Fibroblast of upper back skin (primary cell): Measurements from ENCODE around the gene IPMK.
"Not testable (repeated sequence)": the region's sequence is repeated elsewhere in the genome, so short reads cannot be mapped to it uniquely, and the experiment has no call there.

Experiments
- DNase-seq: peaks from one replicate; pipeline ENCODE4 v3.0.0-alpha.2; 2013

IPMK gene

DNA sequence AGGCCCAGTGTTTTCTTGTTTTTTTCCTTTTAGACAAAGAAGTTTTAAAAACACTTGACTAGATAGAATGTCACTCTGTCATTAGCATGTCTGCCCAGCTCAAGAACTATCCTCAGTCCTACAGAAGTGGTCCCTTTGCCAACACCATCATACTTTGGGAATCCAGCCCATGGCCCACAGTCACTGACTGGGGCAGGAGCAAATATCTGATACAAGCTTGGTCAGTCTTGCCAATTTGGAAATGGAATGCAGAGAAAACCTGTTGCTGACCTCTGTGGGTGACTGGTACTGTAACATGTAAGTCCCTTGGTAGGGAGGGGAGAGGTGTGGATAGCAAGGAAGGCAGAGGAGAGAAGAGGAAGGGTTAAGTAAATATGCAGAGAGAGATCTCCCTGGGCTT is 47.8 kb downstream of the IPMK start:
- peak; percentile 27 for DNase-seq

DNA sequence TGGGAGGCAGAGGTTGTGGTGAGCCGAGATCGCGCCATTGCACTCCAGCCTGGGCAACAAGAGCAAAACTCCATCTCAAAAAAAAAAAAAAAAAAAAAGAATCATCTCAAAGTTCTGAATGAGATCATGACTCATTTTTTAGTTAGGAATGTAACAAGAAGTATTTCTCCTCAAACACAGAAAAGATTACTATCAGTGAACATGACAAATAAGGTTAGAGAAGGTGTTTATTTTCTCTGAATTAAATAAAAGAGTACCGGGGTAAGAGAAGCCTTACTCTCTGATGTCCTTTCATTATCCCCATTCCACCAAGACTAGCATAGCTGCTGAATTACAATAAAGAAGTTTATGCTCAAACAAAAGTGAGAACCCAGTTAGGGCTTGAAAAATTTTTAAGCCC is 50.1 kb downstream of the IPMK start:
- DNase-seq: peak; percentile 29

- DNase-seq: no peak
Observed at GRCh38 chr10:58212622-58213021, 55.1 kb downstream of the IPMK start.

DNA sequence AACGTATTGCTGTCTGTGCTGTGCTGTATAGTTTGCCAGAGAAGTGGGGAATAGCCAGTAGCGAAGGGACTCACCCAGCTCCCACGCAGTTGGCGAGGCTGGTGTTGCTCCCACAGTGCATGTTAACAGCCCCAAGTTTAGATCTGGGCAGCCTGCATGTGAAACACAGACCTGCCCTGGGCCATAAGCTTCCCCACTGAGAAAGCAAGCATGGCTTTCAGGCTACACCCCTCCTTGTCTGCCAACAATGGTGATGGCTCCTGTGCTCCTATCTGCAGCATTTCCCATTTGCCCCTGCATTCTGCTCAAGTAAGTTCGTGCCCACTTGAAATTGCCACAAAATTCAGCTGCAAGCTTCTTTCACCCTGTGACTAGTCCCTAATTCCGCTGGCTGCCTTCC is 57.5 kb downstream of the IPMK start:
- no peak for DNase-seq

DNA sequence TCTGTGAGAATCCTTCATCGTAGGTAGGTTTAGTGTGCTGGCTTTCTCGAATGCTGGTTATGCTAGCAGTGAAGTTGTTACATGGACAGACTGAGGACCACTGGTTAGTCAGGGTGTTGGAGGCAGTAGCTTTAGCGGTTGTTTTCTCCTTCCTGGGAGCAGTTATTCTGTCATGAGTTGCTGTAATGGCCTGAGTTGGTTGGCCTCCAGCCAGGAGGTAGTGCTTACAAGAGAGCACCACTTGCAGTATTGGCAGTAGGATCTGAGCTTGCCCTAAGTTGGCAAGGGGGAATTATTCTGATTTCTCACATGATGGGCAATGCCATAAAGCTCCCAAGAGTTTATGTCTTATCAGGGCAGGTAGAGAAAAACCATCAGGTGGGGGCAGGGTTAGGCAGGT is 58.0 kb downstream of the IPMK start:
- DNase-seq: no peak

GRCh38 chr10:58206251-58206650 is 61.4 kb downstream of the IPMK start:
- no peak for DNase-seq

- DNase-seq: no peak
Observed at GRCh38 chr10:58201704-58202103, 66.0 kb downstream of the IPMK start.

- DNase-seq: peak; percentile 14
Observed at GRCh38 chr10:58189269-58189668, 78.4 kb downstream of the IPMK start.

- DNase-seq: no peak
Observed at GRCh38 chr10:58184120-58184670, 83.5 kb downstream of the IPMK start.

GRCh38 chr10:58180666-58181065 is 87.0 kb downstream of the IPMK start:
- DNase-seq: no peak

- no peak for DNase-seq
Observed at GRCh38 chr10:58179238-58179637, 88.5 kb downstream of the IPMK start.

GRCh38 chr10:58178811-58179210 is 88.9 kb downstream of the IPMK start:
- peak; percentile 25 for DNase-seq

DNA sequence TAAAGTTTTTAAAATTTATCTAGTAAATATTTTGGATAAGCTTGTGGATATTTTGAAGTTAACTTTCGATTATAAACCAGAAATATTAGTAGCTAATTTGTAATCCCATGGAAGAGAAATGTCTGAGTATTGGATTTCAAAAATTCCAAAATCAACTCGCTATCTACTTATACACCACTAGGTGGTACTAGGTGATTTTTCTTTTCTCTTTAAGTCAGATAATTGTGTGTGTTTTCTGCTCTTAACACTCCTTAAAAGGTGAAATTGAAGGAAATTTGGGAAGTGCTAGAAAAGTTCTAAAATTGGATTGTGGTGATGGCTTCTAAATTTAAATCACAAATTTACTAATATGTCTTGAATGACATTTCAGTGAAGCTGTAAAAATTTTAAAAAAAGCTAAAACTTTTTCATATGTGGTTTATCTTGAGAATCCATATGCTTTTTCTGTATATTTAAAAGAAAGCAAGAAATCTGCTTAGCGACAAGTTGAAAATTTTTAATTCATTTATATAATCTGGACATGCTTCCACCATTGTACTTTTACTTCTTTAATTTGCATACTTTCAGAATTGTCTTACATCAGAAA is 90.2 kb downstream of the IPMK start:
- DNase-seq: peak; percentile 28

DNA sequence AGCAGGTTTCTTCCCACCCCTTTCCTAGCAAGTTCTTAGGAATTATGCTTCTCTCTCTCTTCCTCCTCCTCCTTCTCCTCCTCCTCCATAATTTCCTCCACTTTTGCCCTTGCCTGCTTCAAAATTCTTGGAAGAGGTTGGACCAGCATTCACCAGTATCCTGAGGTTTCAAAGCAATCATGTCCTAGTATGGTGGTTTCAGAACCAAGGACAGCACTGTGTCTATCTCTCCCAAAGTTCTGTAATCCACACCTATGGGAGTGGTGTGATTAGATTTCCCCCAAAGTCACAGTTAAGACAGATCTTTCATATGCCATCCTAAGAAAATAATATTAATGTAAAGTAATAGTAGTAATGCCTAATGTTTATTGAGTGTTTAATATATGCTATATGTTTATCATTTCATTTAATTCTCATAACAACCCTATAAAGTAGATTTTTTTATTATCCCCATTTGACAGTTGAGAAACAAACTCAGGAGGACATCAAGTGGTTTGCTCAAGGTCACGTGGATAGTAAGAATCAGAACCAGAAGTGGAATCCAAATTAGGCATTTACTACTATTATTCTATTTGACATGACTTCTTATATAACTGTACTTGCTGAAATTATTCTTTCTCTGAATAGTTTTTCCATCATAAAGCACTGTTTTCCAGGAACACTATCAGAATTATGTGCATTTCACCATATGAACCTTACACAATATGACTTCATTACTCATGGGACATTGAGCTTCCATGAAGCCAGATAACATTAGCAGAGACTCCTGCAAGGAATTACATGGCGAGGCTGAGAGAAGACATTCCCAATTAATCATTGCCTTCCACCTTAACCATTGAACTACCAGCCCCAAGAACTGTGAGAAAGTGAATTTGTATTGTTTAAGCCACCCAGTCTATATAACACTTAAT is 91.4 kb downstream of the IPMK start:
- DNase-seq: peak; percentile 29

DNA sequence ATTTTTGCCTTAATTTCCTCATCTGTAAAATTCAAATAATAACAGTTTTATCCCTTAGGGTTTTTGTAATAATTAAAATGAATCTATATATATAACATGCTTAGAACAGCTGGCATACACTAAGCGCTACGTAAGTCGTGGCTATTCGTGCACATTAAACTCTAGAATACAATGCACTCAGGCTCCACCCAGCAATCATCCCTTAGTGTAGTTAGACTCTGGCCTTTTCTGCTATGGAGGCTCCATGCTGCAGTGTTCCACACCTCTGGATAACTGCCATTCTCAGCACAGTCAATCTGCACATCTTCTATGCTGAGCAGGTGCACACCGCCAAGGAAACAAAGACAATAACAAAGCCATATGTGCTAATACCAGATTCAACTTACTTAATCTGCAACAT is 92.9 kb downstream of the IPMK start:
- DNase-seq: no peak

- DNase-seq: no peak
Observed at GRCh38 chr10:58173391-58173790, 94.3 kb downstream of the IPMK start.

- no peak for DNase-seq
Observed at GRCh38 chr10:58171146-58171545, 96.5 kb downstream of the IPMK start.

DNA sequence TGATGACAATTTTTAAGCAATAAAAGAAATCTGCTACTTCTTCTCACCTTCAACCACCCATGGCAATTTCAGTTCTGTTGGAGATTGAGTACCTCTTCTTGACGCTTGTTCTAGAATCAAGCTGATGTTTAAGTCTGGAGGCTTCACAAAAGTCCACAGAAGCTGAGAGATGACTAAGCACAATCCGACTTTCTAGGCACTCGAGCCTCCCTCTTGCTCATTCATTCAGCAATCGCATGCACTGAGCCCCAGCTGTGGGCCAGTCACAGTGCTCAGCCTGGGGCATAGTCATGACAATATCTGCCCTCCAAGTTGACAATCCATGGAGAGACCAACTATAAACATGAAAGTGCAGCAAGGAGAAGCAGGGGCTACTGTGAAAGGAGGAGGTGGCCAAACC is 103.2 kb downstream of the IPMK start:
- DNase-seq: no peak

DNA sequence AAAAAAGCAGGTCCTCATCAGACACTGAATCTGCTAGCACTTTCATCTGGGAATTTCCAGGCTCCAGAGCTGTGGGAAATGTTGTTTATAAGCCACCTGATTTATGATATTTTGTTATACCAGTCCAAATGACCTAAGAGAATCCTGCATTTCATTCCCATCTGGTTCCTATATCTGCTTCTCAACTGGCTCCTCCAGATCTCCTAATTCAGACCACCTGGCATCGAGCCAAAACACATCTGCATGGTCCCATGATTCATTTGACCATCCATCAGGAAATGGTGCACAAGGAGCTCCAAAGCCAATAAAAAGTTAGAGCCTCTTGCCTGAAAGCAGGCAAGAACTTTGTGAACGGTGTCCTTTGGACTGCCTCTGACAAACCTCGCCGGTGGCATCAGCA is 108.9 kb downstream of the IPMK start:
- peak; percentile 93 for DNase-seq

DNA sequence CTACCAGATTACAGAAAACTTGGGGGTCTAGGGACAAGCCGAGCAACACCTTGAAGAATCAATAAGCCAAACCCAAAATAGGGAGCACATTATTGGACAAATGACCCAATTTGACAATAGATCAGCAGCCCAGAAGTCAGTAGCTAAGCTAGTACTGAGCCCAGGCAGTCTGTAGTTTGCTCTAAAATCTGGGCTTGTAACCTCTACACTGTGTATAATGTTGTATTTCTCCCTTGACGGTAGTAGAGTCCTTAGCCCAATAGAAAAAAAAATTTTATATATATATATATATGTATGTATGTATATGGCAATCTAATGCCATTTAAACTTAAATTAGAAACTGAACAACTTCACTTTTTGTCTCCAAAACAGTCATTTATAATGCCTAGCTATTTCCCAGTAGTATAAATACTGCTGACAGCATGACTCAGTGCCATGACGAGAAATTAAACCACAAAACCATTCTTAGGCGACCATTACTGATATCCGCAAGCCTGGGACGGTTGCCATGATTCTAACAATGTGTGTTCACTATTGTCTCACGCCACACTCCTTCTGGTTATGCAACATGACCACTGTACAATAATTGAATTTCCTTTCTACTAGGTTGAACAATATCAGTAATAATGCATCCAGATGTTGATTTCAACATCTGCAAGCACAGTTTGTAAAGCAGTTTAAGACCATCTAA is 110.5 kb downstream of the IPMK start:
- DNase-seq: peak; percentile 99

DNA sequence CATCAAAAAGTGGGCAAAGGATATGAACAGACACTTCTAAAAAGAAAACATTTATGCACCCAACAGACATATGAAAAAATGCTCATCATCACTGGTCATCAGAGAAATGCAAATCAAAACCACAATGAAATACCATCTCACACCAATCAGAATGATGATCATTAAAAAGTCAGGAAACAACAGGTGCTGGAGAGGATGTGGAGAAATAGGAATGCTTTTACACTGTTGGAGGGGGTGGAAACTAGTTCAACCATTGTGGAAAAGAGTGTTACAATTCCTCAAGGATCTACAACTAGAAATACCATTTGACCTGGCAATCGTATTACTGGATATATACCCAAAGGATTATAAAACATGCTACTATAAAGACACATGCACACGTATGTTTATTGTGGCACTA is 111.8 kb downstream of the IPMK start:
- DNase-seq: not testable (repeated sequence)

DNA sequence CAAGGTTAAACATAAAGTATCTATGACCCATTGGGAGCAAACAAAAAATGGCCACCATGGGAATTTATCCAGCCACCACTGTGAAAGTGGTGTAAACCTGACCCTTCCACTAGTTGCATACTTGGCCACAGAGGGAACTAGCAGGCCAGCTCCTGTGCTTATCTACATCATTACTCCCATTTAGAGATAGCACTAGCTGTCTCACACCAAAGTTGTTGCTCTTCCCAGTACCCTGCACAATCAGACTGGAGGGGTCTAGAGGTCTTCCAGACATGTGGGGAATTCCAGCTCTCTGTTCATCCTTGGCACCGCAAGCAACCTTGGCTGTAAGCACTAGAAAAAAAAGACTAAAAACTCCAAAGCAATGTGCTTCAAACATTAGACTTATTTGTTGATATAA is 113.9 kb downstream of the IPMK start:
- no peak for DNase-seq

DNA sequence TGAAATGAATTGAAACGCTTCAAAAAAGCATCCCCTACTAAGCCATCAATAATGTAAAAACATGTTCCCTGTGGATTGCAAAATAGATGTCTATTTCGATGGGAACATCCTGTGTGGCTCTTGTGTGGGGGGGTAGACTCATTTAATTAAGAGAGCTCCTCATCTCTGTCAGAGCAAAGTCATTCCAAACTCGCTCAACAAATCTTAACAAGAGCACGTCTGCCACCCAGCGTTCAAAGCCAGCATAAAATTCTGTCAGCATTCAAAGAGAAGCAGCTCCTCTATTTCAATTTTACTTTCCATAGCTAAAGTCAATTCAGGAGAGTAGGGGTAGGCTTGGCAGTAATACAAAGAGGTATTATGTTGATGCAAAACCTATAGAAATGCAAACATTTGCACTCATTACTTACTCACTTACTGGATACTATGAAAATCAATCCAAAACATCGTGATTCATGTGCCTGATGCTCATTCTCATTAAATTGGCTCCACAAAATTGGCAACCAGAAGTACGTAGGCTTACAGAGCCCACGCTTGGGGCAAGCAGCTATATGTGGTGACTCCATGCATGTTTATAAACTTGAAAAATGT is 114.9 kb downstream of the IPMK start:
- peak; percentile 70 for DNase-seq
